Sigmoid colon (tissue), 7 donors: ENCODE results near the gene VPS54. TPM values are rescaled to one million over a fixed set of nuclear protein-coding genes. Genes with fewer than 3 reads are reported as not detected.

Experiments used
- DNase-seq: peaks from one replicate; pipeline ENCODE4 v3.0.0-alpha.2; 2019
- H3K27ac ChIP-seq, 4 donors: fragments of 200-600 bp; sonication (generic); one replicate each; pipeline ENCODE4 v1.5.1; 2016 to 2019; ENCODE audit warnings: mild to moderate bottlenecking in 1 of 4
- H3K27me3 ChIP-seq, 3 donors: fragments of 200-600 bp; sonication (generic); one replicate each; pipeline ENCODE4 v1.5.1; 2019; ENCODE audit warnings: mild to moderate bottlenecking in 1 of 3
- H3K36me3 ChIP-seq, 4 donors: fragments of 200-600 bp; sonication (generic); one replicate each; pipeline ENCODE4 v1.5.1; 2016 to 2019
- H3K4me1 ChIP-seq, 4 donors: fragments of 200-600 bp; sonication (generic); one replicate each; pipeline ENCODE4 v1.5.1; 2017 to 2019
- H3K4me3 ChIP-seq, 4 donors: fragments of 200-600 bp; sonication (generic); one replicate each; pipeline ENCODE4 v1.5.1; 2017 to 2019; ENCODE audit warnings: mild to moderate bottlenecking in 2 of 4, moderate library complexity in 1 of 4
- H3K9me3 ChIP-seq, 4 donors: fragments of 200-600 bp in 3 of 4; sonication (generic) in 3 of 4; one replicate each; pipeline versions ENCODE4 v1.5.1 to v1.6.1; 2013 to 2019
- CTCF ChIP-seq, 4 experiments: fragments of 450-650 bp in 3 of 4; fragments of 200-600 bp in 1 of 4; IDR thresholded peaks; one replicate each; pipeline ENCODE4 v1.5.1; 2016 to 2019; ENCODE audit warnings: antibody characterized with exemption in 4 of 4, mild to moderate bottlenecking in 3 of 4, moderate library complexity in 2 of 4
- EP300 ChIP-seq, 4 donors: sonication (generic); formaldehyde crosslinking; IDR thresholded peaks; one replicate each; pipeline ENCODE4 v1.6.1; 2017; ENCODE audit warnings: antibody characterized with exemption in 4 of 4
- POLR2A ChIP-seq, 2 donors: fragments of 450-650 bp; IDR thresholded peaks; one replicate each; pipeline ENCODE4 v1.6.1; 2016; ENCODE audit warnings: antibody characterized with exemption in 2 of 2, mild to moderate bottlenecking in 2 of 2, moderate library complexity in 2 of 2
- POLR2AphosphoS5 ChIP-seq, 4 donors: sonication (generic); formaldehyde crosslinking; IDR thresholded peaks; one replicate each; pipeline ENCODE4 v1.6.1; 2017; ENCODE audit warnings: antibody characterized with exemption in 4 of 4
- WGBS, 2 donors: extraction: QIAGEN DNeasy Blood & Tissue Kit; methylation state at CpG; one replicate each; pipeline ENCODE4 v1.1.7; 2013; 5-methylcytosine and 5-hydroxymethylcytosine counted together
- intact Hi-C: fragments of 100-400 bp; cut with DNase I; formaldehyde crosslinking; loops from one replicate; pipeline ENCODE4 v1.15.1; 2023
- polyA plus RNA-seq, 3 donors: library from polyadenylated mRNA; stranded (reverse); fragments of 200-250 nt; gene quantifications; one replicate each; pipeline ENCODE4 v1.2.3, GENCODE V29; 2013
- total RNA-seq, 4 donors: library from RNA; depleted of rRNA; stranded (reverse); fragments of >200 nt; gene quantifications; one replicate each; pipeline ENCODE4 v1.1.0, GENCODE V29; 2016
- donor health status: healthy with polysubstance abuse.
- donor health status: Bipolar disorder and iron deficiency.
- donor health status: healthy.

VPS54 gene
- total and polyA plus RNA-seq, 7 donors: 9.7 to 27.5 (median 24.9) TPM

DNA sequence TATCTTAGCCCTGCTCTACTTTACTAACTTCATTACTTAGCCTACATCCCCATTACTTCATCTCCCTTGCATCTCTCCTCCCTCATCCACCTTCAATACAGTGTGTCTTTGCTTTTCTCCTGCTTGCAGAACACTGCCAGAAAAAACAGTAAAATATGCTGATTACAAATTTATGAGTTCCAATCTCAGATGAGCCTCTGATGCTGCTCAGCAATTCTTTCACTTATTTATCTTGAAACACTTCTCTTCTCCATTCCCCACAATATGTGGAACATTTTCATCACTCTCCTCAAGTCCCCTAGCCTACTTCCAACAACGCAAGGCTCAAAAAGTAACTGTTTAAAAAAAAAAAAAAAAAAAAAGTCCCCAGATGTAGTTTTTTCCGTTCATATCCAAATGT lies 7.1 kb downstream of the VPS54 start:
- Histone ChIP-seq H3K27me3 (no peaks in the 10 kb centered on the region), H3K4me3 (no peak overlapping the region), H3K4me1 (peaks cover 0 to 46% (median 23%) of the 10 kb centered on the region in 4 donors), H3K9me3 (no peaks in the 10 kb centered on the region), H3K36me3 (no peaks in the 10 kb centered on the region), H3K27ac (no peak overlapping the region)
- no peak for TF ChIP-seq POLR2A (IDR thresholded peaks at IDR 0.05)
- TF ChIP-seq POLR2AphosphoS5 (IDR thresholded peaks at IDR 0.05): no peak
- TF ChIP-seq CTCF (IDR thresholded peaks at IDR 0.05): no peak
- no peak for TF ChIP-seq EP300 (IDR thresholded peaks at IDR 0.05)
- 64 to 84% methylated on average over 2 of the region's 2 CpGs for whole genome bisulfite sequencing, 2 donors
- no peak for DNase-seq
- intact Hi-C loops: no loop called here

DNA sequence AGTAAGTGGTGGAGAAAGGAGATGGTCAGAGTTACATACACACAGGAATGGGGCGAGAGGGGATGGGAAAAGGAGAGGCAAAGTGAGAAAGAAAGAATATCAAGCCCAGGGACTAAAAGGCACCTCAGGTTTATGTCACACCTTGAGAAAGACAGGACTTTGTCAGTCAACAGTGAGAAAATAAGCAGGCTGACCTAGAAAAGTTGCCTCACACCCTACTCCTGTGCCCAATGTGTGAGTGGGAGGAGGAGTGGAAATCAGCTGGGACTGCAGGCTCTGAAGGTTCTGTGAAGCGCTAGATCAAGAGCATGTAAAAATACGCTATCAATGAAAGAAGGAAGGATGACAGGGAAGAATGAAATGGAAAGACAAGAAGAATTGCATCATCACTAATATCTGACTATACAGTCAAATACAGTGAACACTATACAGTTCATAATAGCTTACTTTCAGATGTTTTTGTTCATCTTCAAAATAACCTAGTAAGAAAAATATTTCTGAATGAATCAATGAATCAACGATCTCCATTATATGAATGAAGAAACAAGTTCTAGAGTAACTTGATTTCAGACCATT lies 10.7 kb downstream of the VPS54 start:
- H3K27ac ChIP-seq: no peak overlapping the region
- peaks cover 0 to 26% (median 5%) of the 10 kb centered on the region in 4 donors for H3K4me1 ChIP-seq
- H3K36me3 ChIP-seq: no peaks in the 10 kb centered on the region
- H3K27me3 ChIP-seq: no peaks in the 10 kb centered on the region
- TF ChIP-seq CTCF (IDR thresholded peaks at IDR 0.05) (no peak), POLR2A (IDR thresholded peaks at IDR 0.05) (no peak), POLR2AphosphoS5 (IDR thresholded peaks at IDR 0.05) (no peak), EP300 (IDR thresholded peaks at IDR 0.05) (no peak)
- 93 to 96% methylated on average over 4 of the region's 4 CpGs for WGBS, 2 donors
- no peak overlapping the region for H3K4me3 ChIP-seq
- intact Hi-C loops: no loop called here
- DNase-seq: no peak
- no peaks in the 10 kb centered on the region for H3K9me3 ChIP-seq

GRCh38 chr2:64007924-64008323 lies 11.3 kb downstream of the VPS54 start:
- H3K4me3 ChIP-seq: no peak overlapping the region
- no peak for DNase-seq
- H3K4me1 ChIP-seq: peaks cover 0 to 29% (median 5%) of the 10 kb centered on the region in 4 donors
- H3K27ac ChIP-seq: no peak overlapping the region
- H3K9me3 ChIP-seq: no peaks in the 10 kb centered on the region
- 83 to 91% methylated on average over 7 of the region's 7 CpGs for WGBS, 2 donors
- TF ChIP-seq CTCF (IDR thresholded peaks at IDR 0.05): no peak
- no peaks in the 10 kb centered on the region for H3K36me3 ChIP-seq
- no peaks in the 10 kb centered on the region for H3K27me3 ChIP-seq
- intact Hi-C loops: no loop called here

- H3K9me3 ChIP-seq: no peaks in the 10 kb centered on the region
- no peaks in the 10 kb centered on the region for H3K36me3 ChIP-seq
- H3K27ac ChIP-seq: no peak overlapping the region
- 59 to 88% methylated on average over 2 of the region's 2 CpGs for WGBS, 2 donors
- peaks cover 0 to 20% (median 5%) of the 10 kb centered on the region in 4 donors for H3K4me1 ChIP-seq
- H3K27me3 ChIP-seq: no peaks in the 10 kb centered on the region
- intact Hi-C loops: no loop called here
- TF ChIP-seq POLR2A (IDR thresholded peaks at IDR 0.05) (no peak), CTCF (IDR thresholded peaks at IDR 0.05) (no peak), POLR2AphosphoS5 (IDR thresholded peaks at IDR 0.05) (no peak), EP300 (IDR thresholded peaks at IDR 0.05) (no peak)
- H3K4me3 ChIP-seq: no peak overlapping the region
- no peak for DNase-seq
Measured at GRCh38 chr2:64005707-64006356, 13.4 kb downstream of the VPS54 start.

GRCh38 chr2:64003239-64003638 lies 16.0 kb downstream of the VPS54 start:
- intact Hi-C loops: no loop called here
- Histone ChIP-seq H3K9me3 (no peaks in the 10 kb centered on the region), H3K36me3 (no peaks in the 10 kb centered on the region), H3K4me3 (no peak overlapping the region), H3K4me1 (peaks cover 0 to 20% (median 5%) of the 10 kb centered on the region in 4 donors), H3K27ac (no peak overlapping the region), H3K27me3 (no peaks in the 10 kb centered on the region)
- DNase-seq: no peak
- TF ChIP-seq POLR2AphosphoS5 (IDR thresholded peaks at IDR 0.05) (no peak), POLR2A (IDR thresholded peaks at IDR 0.05) (no peak)
